ENCODE results near the gene ZNF221.
A peak's percentile ranks its signal among the peaks of the same experiment; 100 is the strongest.

ZNF221 gene

DNA sequence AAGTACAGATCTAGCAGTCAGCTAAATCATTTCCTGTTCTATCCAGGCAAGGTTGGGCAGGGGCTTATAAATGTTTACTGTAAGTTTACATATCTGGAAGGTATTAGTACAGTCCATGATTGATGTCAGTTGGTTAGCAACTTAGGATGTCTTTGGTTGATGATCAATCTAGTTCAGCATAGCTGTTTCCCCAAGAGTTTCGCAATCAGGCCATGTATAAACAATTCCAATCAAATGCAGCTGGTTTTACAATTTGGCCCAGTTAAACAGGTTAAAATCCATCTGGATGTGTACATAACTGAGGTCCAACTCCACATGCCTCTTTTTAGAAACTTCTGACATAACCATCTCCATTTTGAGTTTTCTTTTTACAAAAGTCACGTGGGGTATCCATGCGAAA lies 6.9 kb downstream of the ZNF221 start:
- DNase-seq (ENCODE audit: low read depth) = no peak

DNA sequence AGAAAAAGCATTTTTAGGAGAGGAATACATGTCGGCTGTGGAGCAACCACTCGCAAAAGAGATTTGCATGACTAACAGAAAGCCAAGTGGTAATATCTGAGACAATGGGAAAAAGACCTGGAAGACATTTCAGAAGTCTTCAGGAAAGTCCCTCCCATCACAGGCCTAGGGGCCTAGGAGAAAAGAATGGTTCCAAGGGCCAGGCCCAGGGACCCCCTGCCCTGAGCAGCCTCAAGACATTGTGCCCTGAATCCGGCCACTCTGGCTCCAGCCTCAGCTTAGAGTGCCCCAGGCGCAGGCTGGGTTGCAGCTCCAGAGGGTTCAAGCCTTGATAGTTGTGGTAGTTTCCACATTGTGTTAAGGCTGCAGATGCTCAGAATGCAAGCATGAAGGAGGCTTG lies 9.4 kb downstream of the ZNF221 start:
- DNase-seq (ENCODE audit: low read depth) = no peak

DNA sequence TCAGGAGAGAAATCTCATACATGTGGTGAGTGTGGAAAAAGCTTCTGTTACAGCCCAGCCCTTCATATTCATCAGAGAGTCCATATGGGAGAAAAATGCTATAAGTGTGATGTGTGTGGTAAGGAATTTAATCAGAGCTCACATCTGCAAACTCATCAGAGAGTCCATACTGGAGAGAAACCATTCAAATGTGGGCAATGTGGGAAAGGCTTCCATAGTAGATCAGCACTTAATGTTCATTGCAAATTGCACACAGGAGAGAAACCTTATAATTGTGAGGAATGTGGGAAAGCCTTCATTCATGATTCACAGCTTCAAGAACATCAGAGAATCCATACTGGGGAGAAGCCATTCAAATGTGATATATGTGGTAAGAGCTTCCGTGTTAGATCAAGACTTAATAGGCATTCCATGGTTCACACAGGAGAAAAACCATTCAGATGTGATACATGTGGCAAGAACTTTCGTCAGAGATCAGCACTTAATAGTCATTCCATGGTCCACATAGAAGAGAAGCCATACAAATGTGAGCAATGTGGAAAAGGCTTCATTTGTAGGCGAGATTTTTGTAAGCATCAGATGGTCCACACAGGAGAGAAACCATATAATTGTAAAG lies 15.2 kb downstream of the ZNF221 start:
- no peak for DNase-seq (ENCODE audit: low read depth)

DNA sequence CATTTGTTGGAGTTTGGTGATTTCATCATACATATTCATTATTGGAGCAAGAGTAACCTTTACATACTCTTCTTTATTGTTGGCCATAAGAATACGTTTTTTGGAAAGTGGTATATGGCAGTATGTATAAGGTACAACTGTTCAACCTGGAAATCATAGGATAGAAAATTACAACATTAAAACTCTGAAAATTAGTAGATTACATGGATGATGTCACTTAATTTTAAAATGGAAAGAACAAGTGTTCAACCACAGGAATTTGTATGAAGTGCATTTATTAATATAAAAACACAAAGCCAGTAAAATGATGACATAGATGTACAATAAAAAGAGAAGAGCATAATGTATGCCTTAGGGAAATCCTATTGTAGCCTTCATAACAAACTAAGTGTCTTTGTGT lies 25.7 kb downstream of the ZNF221 start:
- DNase-seq (ENCODE audit: low read depth) = no peak

DNA sequence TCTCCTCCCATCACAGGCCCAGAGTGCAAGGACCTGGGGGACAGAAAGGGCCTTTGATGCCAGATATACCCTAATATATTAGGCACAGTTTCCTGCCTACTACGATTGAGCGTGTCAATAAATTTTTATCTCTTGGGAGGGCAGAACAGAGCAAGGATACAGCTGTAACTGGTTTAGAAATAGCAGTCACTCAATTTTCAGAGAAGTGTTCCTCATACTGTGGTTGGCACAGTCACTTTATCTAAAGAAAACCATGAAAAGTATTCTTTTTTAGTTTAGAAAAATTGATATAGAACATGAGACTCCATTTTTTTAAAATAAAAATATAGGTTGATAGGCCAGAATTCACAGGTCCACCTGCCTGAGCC lies 32.5 kb downstream of the ZNF221 start:
- DNase-seq (ENCODE audit: low read depth) = no peak

DNA sequence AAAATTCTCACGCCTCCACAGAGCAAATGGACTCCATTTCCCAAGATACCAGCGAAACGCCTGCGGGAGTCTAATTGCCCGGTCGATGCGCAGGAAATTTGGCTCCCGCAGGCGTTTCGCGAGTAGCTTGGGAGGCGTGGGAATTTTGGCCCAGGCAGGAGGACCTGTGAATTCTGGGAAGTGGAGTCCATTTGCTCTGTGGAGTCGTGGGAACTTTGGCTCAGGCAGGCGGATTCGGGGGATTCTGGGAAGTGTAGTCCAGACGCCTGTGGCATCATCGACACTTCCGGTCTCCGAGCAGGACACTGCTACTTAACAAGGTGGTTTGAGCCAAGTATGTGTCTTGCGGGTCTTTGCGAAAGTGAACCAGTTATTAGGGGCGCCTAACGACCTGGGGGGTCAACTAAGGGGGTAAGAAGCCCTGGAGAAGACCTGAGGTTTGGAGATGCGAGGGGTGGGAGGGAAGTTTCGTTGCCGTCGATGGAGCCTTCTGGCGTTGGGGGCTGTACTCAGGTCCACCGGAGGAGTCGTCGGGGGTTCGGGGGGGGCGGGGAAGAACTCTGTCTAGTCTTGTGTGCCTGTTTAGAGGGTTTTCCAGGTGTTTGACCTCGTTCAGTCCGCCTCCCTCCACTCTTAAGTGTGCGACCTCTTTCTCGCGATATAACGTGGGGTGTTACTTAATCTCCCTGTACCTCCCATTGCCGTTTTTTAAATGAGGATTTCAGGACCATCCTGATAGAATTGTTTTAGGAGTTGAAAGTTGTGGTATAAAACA lies 33.1 kb downstream of the ZNF221 start, which contains the start of gene ZNF155:
Gene ZNF155 (plus strand): TSS at position 277 of the 775 bp plus-strand sequence. CDS start 4,356 bp downstream, outside the sequence.
- peak; percentile 34 for DNase-seq (ENCODE audit: low read depth)

DNA sequence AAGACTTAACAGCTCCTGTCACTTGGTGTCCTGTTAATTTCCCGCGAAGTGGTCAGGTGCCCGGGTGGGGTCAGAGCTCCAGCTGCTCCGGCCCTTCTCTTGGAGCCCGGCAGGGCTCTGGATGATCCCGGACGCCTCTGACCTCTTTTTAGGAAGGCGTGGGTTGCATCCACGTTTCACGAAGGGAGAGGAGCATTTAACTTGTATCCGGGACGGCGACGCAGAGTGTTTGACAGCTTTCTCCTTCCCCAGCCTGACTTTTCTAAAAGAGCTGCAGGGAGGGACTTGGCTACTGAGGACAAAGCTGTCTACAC lies 33.6 kb downstream of the ZNF221 start:
- no peak for DNase-seq (ENCODE audit: low read depth)

DNA sequence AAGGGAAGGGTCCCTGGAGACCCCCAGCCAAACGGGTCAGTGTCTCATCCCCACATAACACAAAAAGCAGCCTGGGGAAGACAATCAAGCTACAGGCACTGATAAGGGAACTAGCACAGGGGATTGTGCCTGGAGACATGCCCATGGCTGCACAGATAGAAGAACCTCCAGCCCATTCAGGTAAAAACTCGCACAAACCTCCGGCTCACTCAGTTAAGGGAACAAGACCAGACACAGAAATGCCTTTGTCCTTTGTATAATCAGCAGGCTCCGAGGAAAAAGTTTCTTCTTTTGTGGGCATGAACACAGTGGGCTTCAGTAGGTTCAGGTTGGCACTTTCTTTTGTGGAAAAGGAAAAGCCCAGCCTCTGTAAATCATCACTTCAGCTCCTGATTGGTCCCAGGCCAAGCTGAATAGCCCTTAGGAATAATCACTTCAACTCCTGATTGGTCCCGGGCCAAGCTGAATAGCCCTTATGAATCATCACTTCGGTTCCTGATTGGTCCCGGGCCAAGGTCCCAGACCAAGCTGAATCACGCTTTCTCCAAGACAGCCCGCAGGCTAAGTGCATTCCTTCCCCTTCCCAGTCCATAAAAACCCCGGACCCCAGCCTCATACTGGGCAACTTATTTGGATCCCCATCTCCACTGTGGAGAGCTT lies 46.7 kb downstream of the ZNF221 start:
- DNase-seq (ENCODE audit: low read depth) = no peak

DNA sequence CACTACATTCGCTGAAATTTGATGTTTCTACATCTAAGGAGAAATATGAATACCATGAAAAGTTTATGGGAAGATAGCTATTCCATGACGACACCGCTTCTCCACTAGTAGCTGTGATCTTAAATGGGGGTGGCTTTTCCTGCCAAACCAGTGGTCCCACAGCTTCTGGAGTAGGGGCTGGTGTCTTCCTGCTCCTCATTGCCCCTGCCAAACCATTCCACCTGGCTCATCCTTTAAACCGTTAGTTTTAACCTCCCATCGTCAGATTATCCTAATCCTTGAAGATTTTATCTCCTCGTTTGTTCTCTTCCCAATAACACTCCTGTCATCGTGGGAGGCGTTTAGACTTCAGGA lies 51.2 kb downstream of the ZNF221 start:
- DNase-seq (ENCODE audit: low read depth) = no peak

DNA sequence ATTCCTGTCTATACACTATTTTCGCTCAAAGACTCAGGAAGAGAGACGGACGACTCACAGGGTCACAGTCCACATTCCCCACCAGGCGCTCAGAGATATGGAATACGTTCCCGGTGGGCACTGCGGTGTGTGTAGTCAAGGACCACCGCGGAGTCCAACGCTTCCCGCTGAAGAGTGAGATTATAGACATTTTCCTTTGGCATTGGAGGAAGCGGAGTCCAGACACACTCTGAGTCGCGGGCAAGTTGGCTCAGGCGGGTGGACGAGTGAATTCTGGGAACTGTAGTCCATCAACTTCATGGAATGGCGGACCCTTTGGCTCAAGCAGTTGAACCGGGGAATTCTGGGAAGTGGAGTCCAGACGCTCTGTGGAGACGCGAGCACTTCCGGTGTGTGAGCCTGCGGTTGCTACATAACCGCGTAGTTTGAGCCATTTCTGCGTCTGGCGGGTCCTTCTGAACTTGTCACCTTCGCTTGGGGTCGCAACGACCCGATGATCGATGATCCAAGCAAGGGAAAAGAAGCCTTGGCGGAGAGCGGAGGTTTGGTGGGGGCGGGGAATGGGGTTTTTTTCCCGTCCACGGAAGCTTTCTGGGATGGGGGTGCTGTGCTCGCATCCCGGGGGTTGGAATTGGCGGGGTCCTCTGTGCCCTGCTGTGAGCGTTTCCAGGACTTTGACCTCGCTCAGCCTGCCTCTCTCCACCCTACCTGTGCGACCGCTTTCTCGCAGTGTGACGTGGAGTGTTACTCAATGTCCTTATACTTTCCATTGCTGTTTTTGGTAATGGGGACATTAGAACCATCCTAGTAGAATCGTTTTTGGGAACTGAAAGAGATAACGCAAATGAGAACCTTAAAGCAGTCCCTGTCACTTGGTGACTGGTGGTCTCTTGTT lies 51.8 kb downstream of the ZNF221 start, which contains the start of gene ZNF230:
Gene ZNF230 (plus strand): TSS at position 392 of the 895 bp plus-strand sequence. CDS start 4,122 bp downstream, outside the sequence.
- DNase-seq (ENCODE audit: low read depth) = peak; percentile 59

DNA sequence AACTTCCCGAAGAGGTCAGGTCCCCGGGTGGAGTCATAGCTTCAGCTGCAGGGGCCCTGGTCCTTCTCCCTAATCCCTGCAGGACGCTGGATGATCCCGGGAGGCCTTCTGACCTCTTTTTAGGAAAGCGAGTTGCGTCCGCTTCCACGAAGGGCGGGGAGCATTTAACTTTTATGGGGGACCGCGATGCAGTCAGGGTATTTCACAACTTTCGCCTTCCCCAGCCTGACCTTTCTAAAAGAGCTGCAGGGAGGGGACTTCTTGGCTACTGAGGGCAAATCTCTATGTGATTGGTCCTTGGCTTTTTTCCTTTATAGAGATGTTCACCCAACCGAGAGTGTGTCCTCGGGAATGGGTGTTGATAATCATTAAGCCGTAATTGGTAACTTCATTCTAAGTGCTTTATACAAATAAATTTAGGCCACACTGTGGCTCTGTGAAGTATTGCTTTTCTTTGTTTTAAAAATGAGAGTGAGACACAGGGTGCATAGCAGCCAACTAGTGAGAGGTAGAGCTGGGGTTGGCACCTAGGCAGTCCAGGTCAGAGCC lies 52.5 kb downstream of the ZNF221 start:
- no peak for DNase-seq (ENCODE audit: low read depth)

DNA sequence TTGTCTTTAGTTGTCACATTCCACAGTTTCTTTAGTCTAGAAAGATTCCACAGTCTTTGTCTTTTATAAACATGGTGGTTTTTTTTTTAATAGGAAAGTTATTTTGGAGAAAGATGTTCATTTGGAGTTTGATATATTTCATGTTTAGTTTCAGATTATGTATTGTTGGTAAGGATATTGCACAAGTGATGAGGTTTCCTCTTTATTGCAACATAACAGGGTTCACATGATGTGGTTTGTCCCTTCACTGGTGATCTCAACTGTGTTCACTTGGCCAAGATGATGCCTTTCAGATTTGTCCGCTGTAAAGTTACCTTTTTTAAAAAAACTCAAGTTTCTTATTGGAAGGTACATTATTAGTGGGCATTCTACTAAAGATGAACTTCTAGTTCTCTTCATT lies 54.9 kb downstream of the ZNF221 start:
- no peak for DNase-seq (ENCODE audit: low read depth)

DNA sequence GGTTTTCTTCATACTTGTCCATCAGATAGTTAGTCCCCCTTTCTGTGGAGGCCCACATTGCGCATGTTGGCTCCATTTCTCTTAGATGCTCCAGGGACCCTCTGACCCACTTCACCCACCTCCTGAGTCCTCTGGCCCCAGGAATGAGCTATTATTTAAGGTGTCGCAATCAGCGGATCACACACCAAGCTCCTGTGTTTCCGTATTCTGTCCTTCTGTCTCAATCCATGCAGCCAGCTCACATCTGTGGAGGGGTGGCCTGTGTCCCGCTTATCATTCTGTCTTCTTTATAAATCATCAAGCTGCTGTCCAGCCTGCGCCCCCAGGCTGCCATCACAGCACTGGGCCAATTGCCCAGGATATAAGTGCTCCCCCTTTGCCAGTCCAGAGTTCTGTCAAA lies 56.4 kb downstream of the ZNF221 start:
- no peak for DNase-seq (ENCODE audit: low read depth)

DNA sequence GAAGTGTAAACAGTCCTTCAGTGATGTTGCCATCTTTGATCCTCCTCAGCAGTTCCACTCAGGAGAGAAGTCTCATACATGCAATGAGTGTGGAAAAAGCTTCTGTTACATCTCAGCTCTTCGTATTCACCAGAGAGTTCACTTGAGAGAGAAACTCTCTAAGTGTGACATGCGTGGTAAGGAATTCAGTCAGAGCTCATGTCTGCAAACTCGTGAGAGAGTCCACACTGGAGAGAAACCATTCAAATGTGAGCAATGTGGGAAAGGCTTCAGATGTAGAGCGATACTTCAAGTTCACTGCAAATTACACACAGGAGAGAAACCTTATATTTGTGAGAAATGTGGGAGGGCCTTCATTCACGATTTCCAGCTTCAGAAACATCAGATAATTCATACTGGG lies 59.4 kb downstream of the ZNF221 start:
- no peak for DNase-seq (ENCODE audit: low read depth)

All from stimulated activated CD8-positive, alpha-beta memory T cell treated with anti-CD3 and anti-CD28 coated beads, Interleukin-15, amount 100 ng/mL, for 1 hour (primary cell).